Immature natural killer cell (primary cell): ENCODE measurements around the gene VAC14. TPM values are rescaled to one million over a fixed set of nuclear protein-coding genes. Genes with fewer than 3 reads are reported as not detected.

Experiments used
- DNase-seq, 3 donors: peaks; one replicate each; pipeline ENCODE4 v3.0.0; 2022; ENCODE audit warnings: mixed read lengths in 1 of 3
- H3K27ac Mint-ChIP-seq, 6 donors: one replicate each; pipeline ENCODE4 v1.8.0; 2020; ENCODE audit warnings: mixed read lengths in 6 of 6, mild to moderate bottlenecking in 5 of 6, inconsistent platforms in 4 of 6, moderate library complexity in 3 of 6
- H3K27me3 Mint-ChIP-seq, 3 donors: one replicate each; pipeline ENCODE4 v1.8.0; 2020 to 2021; ENCODE audit warnings: low read depth in 3 of 3, mild to moderate bottlenecking in 3 of 3, mixed read lengths in 3 of 3, moderate library complexity in 3 of 3, inconsistent platforms in 1 of 3
- H3K36me3 Mint-ChIP-seq, 3 donors: one replicate each; pipeline ENCODE4 v1.8.0; 2020; ENCODE audit warnings: mixed read lengths in 3 of 3, inconsistent platforms in 2 of 3, mild to moderate bottlenecking in 2 of 3
- H3K4me1 Mint-ChIP-seq, 2 donors: one replicate each; pipeline ENCODE4 v1.8.0; 2020; ENCODE audit warnings: inconsistent platforms in 2 of 2, mild to moderate bottlenecking in 2 of 2, mixed read lengths in 2 of 2, moderate library complexity in 1 of 2
- H3K4me3 Mint-ChIP-seq, 5 donors: one replicate each; pipeline ENCODE4 v1.8.0; 2020; ENCODE audit warnings: mild to moderate bottlenecking in 5 of 5, mixed read lengths in 5 of 5, inconsistent platforms in 3 of 5, moderate library complexity in 3 of 5
- H3K9me3 Mint-ChIP-seq, 6 donors: one replicate each; pipeline ENCODE4 v1.8.0; 2020; ENCODE audit warnings: mild to moderate bottlenecking in 6 of 6, mixed read lengths in 6 of 6, inconsistent platforms in 4 of 6, moderate library complexity in 3 of 6
- polyA plus RNA-seq, 3 donors: library from polyadenylated mRNA; unstranded; fragments of 300-500 nt; fragmentation: Illumina TruSeq; gene quantifications; one replicate each; pipeline ENCODE4 v1.2.3, GENCODE V29; 2021

VAC14 gene
- polyA plus RNA-seq, 3 donors from 2014 or later, result 19.1 to 42.2 (median 28.1) TPM

- Mint-ChIP-seq H3K9me3 (no peaks in the 10 kb centered on the region), H3K27me3 (peaks cover 0 to 9% (median 3%) of the 10 kb centered on the region in 3 donors), H3K36me3 (no peaks in the 10 kb centered on the region), H3K27ac (no peak overlapping the region), H3K4me3 (no peak overlapping the region), H3K4me1 (peaks cover 25 to 56% of the 10 kb centered on the region in 2 donors)
- no peak for DNase-seq
These were observed 4.7 kb downstream of the VAC14 start for GRCh38 chr16:70796301-70796700.

- no peak for DNase-seq
- H3K4me1 Mint-ChIP-seq, result peaks cover 17 to 48% of the 10 kb centered on the region in 2 donors
- no peak overlapping the region for H3K27ac Mint-ChIP-seq
- H3K9me3 Mint-ChIP-seq, result no peaks in the 10 kb centered on the region
- no peaks in the 10 kb centered on the region for H3K36me3 Mint-ChIP-seq
- H3K4me3 Mint-ChIP-seq, result no peak overlapping the region
- H3K27me3 Mint-ChIP-seq, result peaks cover 0 to 4% (median 3%) of the 10 kb centered on the region in 3 donors
These were observed 5.6 kb downstream of the VAC14 start for GRCh38 chr16:70795296-70795912.

- H3K4me1 Mint-ChIP-seq, result peaks cover 8 to 46% of the 10 kb centered on the region in 2 donors
- no peaks in the 10 kb centered on the region for H3K36me3 Mint-ChIP-seq
- H3K27me3 Mint-ChIP-seq, result peaks cover 0 to 2% (median 0%) of the 10 kb centered on the region in 3 donors
- H3K4me3 Mint-ChIP-seq, result no peak overlapping the region
- H3K9me3 Mint-ChIP-seq, result no peaks in the 10 kb centered on the region
- H3K27ac Mint-ChIP-seq, result no peak overlapping the region
- DNase-seq, result no peak
These were observed 7.0 kb downstream of the VAC14 start for GRCh38 chr16:70793851-70794502.

GRCh38 chr16:70790815-70791214, 10.1 kb downstream of the VAC14 start:
- Mint-ChIP-seq H3K27ac (no peak overlapping the region), H3K9me3 (no peaks in the 10 kb centered on the region), H3K4me3 (no peak overlapping the region), H3K4me1 (peaks cover 5 to 30% of the 10 kb centered on the region in 2 donors), H3K36me3 (no peaks in the 10 kb centered on the region), H3K27me3 (peaks cover 0 to 2% (median 0%) of the 10 kb centered on the region in 3 donors)
- DNase-seq, result no peak

GRCh38 chr16:70789595-70790447, 11.1 kb downstream of the VAC14 start:
- no peak overlapping the region for H3K27ac Mint-ChIP-seq
- peaks cover 0 to 6% (median 0%) of the 10 kb centered on the region in 3 donors for H3K36me3 Mint-ChIP-seq
- H3K4me1 Mint-ChIP-seq, result peaks cover 5 to 29% of the 10 kb centered on the region in 2 donors
- H3K27me3 Mint-ChIP-seq, result peaks cover 0 to 2% (median 2%) of the 10 kb centered on the region in 3 donors
- H3K9me3 Mint-ChIP-seq, result no peaks in the 10 kb centered on the region
- H3K4me3 Mint-ChIP-seq, result no peak overlapping the region
- DNase-seq, result no peak

GRCh38 chr16:70788668-70789594, 12.0 kb downstream of the VAC14 start:
- Mint-ChIP-seq H3K27ac (peak overlapping the region in 1 of 6 donors; percentile 16), H3K4me3 (no peak overlapping the region)

GRCh38 chr16:70786020-70786755, 14.8 kb downstream of the VAC14 start:
- no peak overlapping the region for H3K27ac Mint-ChIP-seq
- peaks cover 13 to 41% (median 18%) of the 10 kb centered on the region in 3 donors for H3K36me3 Mint-ChIP-seq
- no peaks in the 10 kb centered on the region for H3K9me3 Mint-ChIP-seq
- H3K4me3 Mint-ChIP-seq, result no peak overlapping the region
- DNase-seq, result no peak
- peaks cover 3 to 13% of the 10 kb centered on the region in 2 donors for H3K4me1 Mint-ChIP-seq
- peaks cover 0 to 5% (median 0%) of the 10 kb centered on the region in 3 donors for H3K27me3 Mint-ChIP-seq

More at GRCh38 chr16:70788668-70789594, 12.0 kb downstream of the VAC14 start:
- H3K4me1 Mint-ChIP-seq, result peaks cover 3 to 24% of the 10 kb centered on the region in 2 donors
- peaks cover 6 to 15% (median 8%) of the 10 kb centered on the region in 3 donors for H3K36me3 Mint-ChIP-seq
- H3K27me3 Mint-ChIP-seq, result peaks cover 0 to 2% (median 2%) of the 10 kb centered on the region in 3 donors
- H3K9me3 Mint-ChIP-seq, result no peaks in the 10 kb centered on the region
- no peak for DNase-seq

GRCh38 chr16:70784692-70785555, 16.0 kb downstream of the VAC14 start:
- H3K4me3 Mint-ChIP-seq, result no peak overlapping the region
- H3K36me3 Mint-ChIP-seq, result peaks cover 20 to 53% (median 22%) of the 10 kb centered on the region in 3 donors
- H3K27ac Mint-ChIP-seq, result peak overlapping the region in 1 of 6 donors; percentile 14
- peaks cover 0 to 5% (median 0%) of the 10 kb centered on the region in 3 donors for H3K27me3 Mint-ChIP-seq
- H3K9me3 Mint-ChIP-seq, result no peaks in the 10 kb centered on the region
- H3K4me1 Mint-ChIP-seq, result peaks cover under 1 to 7% of the 10 kb centered on the region in 2 donors
- DNase-seq, result no peak

GRCh38 chr16:70782237-70782636, 18.7 kb downstream of the VAC14 start:
- DNase-seq, result no peak
- H3K27ac Mint-ChIP-seq, result no peak overlapping the region
- H3K36me3 Mint-ChIP-seq, result peaks cover 29 to 69% (median 34%) of the 10 kb centered on the region in 3 donors
- H3K4me3 Mint-ChIP-seq, result no peak overlapping the region
- peaks cover 1 to 5% (median 2%) of the 10 kb centered on the region in 3 donors for H3K27me3 Mint-ChIP-seq
- no peaks in the 10 kb centered on the region for H3K4me1 Mint-ChIP-seq
- H3K9me3 Mint-ChIP-seq, result no peaks in the 10 kb centered on the region

- H3K9me3 Mint-ChIP-seq, result no peaks in the 10 kb centered on the region
- DNase-seq, result no peak
- H3K27me3 Mint-ChIP-seq, result peaks cover 1 to 5% (median 2%) of the 10 kb centered on the region in 3 donors
- H3K36me3 Mint-ChIP-seq, result peaks cover 29 to 71% (median 35%) of the 10 kb centered on the region in 3 donors
- no peak overlapping the region for H3K4me3 Mint-ChIP-seq
- H3K4me1 Mint-ChIP-seq, result no peaks in the 10 kb centered on the region
- H3K27ac Mint-ChIP-seq, result no peak overlapping the region
These were observed 19.2 kb downstream of the VAC14 start for GRCh38 chr16:70781800-70782199.

GRCh38 chr16:70780546-70780945, 20.4 kb downstream of the VAC14 start:
- Mint-ChIP-seq H3K4me1 (no peaks in the 10 kb centered on the region), H3K27me3 (peaks cover 1 to 4% (median 2%) of the 10 kb centered on the region in 3 donors), H3K9me3 (no peaks in the 10 kb centered on the region), H3K4me3 (no peak overlapping the region), H3K36me3 (peaks cover 29 to 70% (median 35%) of the 10 kb centered on the region in 3 donors), H3K27ac (no peak overlapping the region)
- no peak for DNase-seq

GRCh38 chr16:70779361-70779760, 21.6 kb downstream of the VAC14 start:
- no peak for DNase-seq
- Mint-ChIP-seq H3K27me3 (peaks cover 1 to 3% (median 2%) of the 10 kb centered on the region in 3 donors), H3K9me3 (no peaks in the 10 kb centered on the region), H3K4me1 (no peaks in the 10 kb centered on the region), H3K36me3 (peaks cover 25 to 65% (median 36%) of the 10 kb centered on the region in 3 donors), H3K4me3 (no peak overlapping the region), H3K27ac (no peak overlapping the region)
